Endometrial microvascular endothelial cells (primary cell): Measurements from ENCODE around the gene CCNK. TPM values are rescaled to one million over a fixed set of nuclear protein-coding genes. Genes with fewer than 3 reads are reported as not detected.

ENCODE experiments used
- in situ Hi-C: cut with HindIII; loops from 2 replicates; pipeline ENCODE4 v1.10.0; 2017; ENCODE audit warnings: low sequenced_read_pairs, low pct_unique_long_range_greater_than_20kb; ENCODE audit errors: inconsistent ontology term
- total RNA-seq: library from RNA; depleted of rRNA; stranded (reverse); fragments of >200 nt; gene quantifications from one replicate; pipeline ENCODE4 v1.2.3, GENCODE V29; 2015; ENCODE audit errors: inconsistent ontology term

CCNK gene
- total RNA-seq, 1 donor from 2014 or later = 22.4 TPM

DNA sequence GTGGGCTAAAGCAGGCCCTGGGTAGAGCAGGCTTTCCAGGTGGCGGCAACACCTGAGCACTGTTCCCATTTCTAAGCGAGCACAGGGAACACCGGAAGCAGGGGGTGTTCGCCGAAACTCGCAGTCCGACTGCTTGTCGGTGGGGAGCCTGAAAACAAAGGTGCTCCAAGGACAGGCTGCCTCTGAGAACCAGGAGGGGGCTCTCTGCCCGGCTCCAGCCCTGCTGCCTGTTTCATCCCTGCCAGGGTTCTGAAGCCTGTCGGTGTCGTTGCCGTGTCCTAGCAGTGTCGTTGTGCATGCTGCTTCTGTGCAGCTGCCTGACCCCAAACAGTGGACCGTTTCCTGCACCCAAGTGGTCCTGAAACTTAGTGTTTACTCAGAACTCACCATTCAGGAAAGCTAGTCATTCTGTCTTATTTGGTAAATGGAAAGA lies 21.8 kb downstream of the CCNK start:
- in situ Hi-C loops = no loop called here

DNA sequence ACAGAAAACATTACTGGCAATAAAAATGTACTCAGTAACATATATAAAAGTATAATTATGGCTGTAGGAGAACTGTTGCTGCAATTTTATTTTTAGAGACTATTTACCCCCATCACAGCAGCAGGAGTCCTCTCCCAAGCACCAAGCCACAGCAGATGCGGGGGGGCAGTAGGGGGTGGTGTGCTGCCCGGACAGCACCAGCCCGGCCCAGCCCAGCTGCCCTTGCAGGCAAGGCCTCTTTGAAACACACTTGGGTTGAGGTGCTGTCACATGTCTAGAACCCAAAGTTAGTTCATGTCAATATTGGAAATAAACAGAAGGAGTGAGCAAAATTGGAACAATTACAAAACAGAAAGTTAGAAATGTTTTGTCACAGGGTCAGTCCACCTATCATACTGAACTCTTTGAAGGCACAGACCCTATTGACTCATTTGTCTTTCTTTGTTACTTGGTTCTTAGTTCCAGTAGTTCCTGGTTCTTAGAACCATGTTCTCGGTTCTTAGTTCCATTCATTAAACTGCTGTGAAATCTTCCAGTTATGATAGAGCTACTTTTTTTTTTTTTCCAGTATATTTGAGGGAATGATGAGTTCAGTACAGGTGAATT lies 22.7 kb downstream of the CCNK start:
- in situ Hi-C loops = no loop called here

DNA sequence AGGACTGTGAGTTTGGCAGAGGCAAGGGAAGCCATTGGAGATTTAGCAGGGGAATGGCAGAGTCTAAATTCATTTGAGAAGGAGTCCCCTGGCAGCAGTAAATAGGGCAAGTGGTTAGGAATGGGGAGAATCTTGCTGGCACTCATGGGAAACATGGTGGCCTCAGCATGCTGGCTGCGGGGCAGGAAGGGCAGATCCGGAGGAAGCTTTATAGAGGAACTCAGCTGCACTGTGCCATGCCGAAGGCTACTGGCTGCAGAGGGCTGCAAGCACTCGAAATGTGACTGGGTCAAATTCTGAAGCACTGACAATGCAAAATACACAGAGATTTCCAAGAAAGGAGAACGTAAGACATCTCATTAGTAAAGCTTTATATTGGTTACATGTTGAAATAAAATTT lies 23.9 kb downstream of the CCNK start:
- in situ Hi-C loops = no loop called here

DNA sequence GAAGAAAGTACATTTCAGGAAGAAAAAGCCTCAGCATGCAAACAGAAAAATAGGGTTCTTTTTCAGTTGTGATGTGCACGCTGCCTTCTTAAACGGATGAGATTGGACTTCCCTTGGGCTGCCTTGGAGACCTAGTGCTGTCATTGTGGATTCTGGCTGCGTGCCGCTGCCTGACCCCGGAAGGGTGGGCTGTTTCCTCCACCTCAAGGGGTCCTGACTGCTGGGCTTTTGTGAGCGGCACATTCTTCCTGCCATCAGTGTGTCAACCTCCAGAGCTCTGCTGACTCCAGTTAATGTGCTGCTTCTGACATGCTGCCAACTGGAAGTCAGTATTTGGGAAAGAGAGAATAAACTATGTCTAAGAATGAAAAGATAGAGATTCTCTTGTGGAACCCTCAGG lies 25.1 kb downstream of the CCNK start:
- in situ Hi-C loops = no loop called here

DNA sequence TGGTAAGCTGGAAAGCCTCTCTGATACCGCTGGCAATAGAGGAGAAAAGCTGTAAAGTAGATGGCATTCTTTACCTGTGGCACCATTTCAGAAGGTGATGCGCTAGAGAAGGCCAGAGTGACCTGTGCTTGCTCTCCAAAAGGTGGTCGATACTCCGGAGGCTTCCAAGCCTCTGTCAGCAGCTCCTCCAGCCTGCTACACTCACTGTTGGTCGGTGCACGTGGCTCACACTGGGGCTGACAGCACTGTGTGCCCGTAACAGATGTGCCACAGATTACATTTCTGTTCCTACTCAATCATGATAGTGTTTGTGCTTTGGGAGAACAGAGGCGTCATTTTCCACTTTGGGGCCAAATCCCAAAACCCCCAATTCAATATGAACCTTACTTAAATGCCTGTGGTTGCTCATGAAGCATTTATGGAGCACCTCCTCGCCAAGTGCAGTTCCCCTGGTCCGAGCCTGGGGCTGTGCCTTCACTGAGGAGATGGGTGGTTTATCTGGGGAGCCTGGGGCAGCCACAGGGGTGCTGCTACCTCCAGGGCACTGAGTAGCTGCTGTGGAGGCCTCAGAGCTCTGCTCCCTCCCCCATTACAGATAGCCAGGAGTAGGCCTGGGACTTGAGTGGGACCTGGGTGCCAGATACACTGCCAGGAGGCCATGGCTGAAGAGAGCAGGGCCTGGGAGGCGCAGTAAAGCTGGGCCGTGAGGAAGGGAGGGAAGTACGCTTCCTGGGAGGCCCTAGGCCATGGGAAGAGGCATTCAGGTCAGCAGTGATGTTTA lies 26.8 kb downstream of the CCNK start:
- in situ Hi-C loops = no loop called here

DNA sequence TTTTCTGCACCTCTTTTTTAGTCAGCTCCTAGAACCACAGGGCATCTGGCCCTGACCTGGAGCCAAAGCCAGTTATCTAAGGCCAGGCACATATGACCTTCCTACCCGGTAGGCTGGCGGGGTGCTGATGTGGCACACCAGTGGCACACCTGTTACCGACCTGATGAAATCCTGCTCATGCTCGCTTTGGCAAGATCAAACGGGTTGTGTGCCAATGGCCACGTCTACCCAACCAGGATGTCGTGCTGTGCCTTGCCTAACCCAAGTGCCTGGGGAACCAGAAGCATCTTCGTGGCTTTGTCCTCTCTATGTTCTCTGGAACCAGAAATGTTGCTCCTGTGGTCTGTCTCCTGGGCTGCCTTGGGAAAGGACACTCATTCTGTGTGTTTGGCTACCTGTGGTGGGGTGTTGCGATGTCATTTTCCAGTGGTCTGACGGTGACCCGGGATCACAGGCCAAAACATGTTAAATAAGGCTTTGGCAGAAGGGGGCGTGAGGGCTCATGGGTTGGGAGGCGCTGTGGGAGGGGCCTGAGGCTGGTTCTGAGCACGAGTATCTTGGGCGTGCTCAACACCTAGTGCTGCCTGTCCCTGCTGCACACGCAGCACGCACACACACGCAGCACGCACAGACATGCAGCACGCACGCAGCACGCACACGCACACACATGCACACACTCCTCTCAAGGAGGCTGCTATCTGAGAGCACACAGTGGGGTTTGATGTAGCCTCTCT lies 27.9 kb downstream of the CCNK start:
- in situ Hi-C loops = no loop called here

DNA sequence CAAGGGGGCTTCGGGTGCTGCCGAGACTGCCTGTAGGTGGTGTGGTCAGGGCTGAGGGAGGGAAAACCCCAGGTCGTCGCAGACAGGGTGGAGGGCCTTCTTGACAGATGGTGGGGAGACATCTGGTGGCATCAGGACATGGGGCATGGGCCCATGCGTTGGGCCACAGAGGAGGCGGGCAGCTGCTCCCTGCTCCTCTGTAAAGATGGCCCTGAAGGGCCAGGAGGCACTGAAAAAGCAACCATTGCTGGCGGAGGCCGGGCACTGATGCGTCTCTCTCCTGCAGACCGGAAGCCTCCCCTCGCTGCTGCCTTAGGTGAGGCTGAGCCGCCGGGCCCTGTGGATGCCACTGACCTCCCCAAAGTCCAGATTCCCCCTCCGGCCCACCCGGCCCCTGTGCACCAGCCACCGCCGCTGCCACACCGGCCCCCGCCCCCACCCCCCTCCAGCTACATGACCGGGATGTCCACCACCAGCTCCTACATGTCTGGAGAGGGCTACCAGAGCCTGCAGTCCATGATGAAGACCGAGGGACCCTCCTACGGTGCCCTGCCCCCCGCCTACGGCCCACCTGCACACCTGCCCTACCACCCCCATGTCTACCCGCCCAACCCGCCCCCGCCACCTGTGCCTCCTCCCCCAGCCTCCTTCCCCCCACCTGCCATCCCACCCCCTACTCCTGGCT lies 28.8 kb downstream of the CCNK start:
- in situ Hi-C loops = no loop called here

DNA sequence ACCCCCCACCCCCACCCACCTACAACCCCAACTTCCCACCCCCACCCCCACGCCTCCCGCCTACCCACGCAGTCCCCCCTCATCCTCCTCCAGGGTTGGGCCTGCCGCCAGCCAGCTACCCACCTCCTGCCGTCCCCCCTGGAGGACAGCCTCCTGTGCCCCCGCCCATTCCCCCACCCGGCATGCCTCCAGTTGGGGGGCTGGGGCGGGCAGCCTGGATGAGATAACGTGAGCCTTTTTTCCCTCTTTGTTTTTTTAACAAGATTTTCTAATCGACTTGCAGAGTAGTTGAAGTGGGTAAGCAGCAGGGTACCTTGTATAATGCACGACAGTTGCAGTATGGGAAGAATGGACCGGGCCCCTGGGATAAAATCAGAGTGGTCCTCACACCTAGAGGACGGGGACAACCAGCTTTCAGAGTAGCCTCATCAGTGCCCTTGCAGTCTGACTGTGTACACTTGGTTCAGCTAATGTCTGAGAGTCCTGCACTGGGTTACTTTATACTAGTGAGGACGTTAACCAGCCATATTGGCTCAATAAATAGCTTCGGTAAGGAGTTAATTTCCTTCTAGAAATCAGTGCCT lies 29.4 kb downstream of the CCNK start:
- in situ Hi-C loops = no loop called here

DNA sequence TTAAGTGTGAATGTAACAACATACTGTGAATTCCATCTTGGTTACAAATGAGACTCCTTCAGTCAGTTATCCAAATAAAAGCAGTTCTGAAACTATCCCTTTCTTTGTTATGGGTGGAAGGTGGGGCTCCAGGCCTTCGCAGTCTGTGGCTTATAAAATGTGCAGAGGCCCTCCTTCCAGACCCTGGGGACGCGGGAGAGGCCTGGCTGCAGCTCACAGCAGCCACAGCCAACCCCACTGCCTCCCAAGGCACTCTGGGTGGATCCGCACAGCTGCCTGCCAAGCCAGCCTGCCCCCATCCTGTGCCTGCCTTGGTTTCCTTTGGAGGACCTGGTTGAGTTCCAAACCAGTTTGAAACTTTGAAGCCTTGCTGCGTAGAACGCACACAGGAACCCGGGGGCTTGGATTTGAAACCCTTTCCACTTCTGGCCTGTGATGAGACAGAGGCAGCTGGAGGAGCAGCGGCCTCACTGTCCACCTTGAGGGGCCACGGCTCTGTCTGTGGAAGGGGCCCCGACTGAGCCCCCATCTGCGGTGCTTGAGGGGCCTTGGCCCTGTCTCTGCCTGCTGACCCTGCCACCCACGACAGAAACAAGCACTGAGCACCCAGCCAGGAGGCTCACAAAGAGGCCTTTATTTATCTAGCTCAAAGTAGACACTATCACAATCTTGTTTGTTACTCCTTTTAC lies 30.4 kb downstream of the CCNK start:
- in situ Hi-C loops = no loop called here

DNA sequence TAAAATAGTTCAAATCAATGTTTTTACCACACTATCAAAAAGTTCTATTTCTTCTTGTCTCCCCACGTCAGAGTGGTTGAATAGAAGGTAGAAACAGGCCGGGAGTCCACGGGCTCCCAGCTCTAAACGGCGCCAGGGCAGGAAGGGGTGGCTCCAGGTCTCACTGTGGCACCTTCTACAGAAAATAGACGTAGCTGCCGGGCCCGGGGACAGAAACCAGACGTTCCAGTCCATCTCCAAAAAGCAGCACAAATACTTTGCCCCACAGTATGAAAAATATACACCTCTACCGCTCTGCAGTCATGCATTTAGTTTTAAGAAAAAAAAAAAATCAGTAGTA lies 30.9 kb downstream of the CCNK start:
- in situ Hi-C loops = no loop called here

DNA sequence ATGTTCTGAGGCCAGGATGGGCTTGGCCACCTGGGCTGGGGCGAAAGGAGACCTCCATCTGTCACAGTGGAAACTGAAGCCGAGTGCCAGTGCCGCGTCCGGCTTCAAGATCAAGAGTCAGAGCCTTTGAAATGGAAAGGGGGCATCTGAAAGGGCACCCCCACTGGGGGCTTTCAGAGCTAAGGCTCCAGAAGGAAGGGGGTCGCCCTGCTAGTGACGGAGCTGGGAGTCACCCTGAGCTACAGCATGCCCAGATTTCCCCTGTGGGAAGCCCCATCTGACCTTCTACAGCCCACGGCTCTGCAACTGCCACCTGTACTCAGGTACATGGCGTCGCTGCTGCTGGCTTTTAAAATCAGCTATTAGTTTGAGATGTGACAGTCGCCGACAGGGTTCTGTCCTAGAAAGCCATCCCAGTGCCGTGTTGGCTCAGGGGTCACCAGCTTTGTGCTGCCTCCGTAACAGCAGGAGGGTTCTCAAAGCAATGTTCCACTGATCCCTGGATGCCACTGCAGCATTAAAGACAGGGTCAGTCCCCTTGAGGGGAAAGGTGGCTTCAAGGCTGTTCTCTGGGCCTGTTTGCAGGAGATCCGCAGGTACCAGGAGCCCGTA lies 31.5 kb downstream of the CCNK start:
- in situ Hi-C loops = no loop called here

DNA sequence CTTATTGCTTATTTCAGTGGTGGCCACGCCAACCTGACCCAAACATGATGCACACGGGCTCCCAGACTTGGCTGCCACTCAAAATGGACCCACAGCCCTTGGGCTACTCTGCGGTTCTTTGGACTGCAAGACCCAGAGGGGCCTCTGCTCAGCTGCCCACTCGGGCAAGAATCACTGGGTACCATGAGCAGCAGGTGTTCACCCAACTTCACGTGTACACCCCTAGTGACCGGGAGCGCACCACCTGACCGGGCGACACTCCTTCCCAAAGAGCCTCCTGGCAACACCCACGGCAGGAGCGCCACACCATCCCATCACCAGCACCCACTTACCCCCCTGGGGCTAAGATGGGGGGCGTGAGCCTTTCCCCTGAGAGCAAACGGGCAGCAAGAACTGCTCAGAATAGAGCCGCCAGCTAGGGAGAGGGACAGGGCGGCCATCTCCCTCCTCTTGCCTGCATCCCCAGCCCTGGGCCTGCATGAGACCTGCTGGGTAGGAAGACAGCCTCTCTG lies 32.0 kb downstream of the CCNK start:
- in situ Hi-C loops = no loop called here

DNA sequence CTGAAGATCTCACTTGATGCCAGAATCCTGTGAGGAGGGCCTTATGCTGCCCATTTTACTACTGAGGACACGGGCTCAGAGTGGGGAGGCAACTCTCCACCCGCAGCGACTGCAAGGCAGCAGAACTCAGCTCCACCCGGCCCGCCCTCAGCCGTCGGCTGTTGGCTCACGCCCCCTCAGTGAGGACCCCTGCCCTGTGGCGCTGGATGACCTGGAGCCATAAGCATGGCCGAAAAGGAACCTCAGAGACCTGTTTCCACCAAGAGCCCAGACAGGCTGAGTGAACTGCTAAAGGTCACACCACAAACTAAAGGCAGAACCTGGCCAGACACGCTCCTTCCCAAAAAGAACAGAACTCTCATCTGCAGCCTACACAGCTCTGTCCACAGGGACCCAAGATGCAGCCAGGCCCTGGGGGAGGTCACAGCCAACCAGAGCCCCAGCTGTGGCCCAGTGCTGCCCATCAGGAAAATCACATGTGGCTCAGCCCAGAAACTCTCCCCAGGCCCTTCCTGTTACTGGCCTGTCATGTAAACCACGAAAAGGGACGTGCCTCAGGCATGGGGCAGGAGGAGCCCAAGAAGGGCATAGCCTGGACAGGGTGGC lies 32.8 kb downstream of the CCNK start:
- in situ Hi-C loops = no loop called here

DNA sequence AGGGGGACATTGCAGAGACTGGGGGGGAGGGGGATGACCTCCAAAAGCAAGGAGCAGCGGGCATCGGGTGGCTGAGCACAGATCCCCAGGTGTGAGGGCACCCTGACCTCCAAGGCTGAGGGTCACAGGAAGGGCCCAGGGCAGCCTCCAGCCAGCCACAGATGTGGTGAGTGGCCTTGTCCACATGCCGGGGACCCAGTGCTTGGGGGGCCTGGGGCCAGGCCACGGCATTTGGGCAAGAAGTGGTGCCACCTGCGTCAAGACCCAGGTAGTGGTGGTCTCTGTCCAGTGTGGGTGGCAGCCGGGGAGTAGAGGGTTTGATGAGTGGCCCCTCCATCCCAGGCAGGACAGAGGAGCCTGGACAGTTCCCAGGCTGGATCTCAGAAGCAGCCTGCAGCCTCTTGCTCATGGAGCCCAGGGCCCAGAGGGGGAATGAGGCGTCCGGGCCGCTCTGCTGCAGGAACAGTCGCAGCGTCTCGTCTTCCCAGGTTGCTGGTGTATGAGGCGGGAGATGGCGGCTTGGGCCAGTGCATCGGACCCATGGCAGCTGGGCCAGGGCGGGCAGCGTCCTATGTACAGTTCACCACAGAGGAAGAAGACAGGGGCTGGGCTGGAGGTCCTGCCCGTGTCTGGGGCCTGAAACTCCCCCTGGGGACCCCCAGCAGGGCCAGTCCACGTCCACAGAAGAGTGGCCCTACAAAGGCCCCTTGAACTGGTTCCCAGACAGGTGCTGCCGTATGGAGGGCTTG lies 33.5 kb downstream of the CCNK start:
- in situ Hi-C loops = no loop called here

DNA sequence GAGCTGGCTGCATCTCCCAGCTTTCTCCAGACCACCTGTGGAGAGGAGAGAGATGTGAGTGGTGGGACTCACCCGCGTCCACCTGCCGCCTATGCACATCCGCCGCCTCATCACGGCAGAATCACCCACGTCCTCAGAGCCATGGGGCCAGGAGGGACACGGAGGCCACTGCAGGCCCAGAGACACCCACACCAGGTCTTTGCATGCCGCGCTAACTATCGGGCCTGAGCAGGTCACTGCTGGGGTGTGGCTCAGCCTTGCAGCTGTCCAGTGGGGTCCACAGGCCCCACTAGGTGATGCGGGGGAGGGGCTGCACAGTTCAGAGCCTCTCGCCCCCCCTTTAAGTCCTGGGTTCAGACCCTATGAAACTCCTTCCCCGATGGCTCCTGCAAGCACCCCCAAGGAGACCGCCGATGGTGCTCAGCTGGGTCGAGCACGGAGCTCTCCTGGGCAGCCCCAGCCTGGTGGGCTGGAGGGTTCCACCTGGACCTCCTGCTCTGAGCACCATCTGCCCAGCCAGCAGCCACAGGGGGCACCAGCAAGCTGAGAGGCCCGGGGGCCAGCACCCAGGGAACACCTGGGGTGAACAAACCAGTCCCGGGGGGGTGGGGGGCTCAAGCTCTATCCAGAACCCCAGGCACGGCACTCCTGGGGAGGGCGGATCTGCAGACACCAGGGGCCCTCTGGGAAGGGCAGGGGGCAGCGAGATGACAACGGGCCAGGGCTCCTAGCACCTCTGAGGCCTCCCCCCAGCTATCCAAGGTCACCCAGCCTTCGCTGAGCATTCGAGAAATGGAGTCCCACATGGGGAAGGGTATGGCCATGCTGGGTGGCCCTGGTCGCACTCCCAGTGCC lies 34.3 kb downstream of the CCNK start:
- in situ Hi-C loops = no loop called here

DNA sequence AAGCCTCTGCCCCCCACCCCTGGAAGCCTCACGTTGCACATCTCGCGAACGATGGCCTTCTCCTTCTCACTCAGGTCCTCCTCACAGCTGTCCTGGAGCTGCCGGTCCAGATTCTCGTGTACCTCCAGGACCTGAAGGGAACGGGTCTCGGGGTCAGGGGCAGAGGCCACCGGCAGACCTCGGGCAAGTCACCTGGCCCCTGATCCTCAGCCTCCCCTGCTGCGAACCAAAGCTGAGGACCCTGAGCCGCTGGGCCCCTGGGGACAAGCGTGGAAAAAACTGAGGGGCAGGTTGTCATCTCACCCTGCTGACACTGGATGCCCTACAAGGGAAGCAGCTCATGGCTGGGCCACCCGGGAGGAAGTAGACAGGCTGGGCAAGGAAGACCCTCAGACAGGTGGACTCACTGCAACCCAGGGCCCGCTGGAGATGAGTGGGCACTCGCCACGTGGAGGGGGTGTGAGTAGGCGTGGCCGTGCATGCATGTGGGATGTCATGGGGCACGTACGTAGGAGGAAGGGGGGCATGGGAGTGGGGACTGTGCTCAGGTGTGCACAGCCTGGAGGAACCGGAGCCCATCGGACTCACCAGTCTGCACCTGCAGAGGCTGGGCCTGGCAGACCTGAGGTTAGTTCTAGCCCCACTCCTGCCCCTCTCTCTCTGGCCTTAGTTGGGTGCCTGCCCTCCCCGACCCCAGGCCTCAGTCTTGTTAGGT lies 35.1 kb downstream of the CCNK start:
- in situ Hi-C loops = no loop called here
